Activated CD8-positive, alpha-beta memory T cell treated with anti-CD3 and anti-CD28 coated beads, Interleukin-2, amount 50 U/mL, for 1 hour (primary cell): ENCODE measurements around the gene PMFBP1.

Experiments used
- DNase-seq: peaks from one replicate; pipeline ENCODE4 v3.0.0-alpha.2; 2020; ENCODE audit errors: extremely low read depth

The PMFBP1 gene

GRCh38 chr16:72182976-72183375 lies 11.0 kb upstream of the PMFBP1 start:
- DNase-seq = no peak

- DNase-seq = no peak
Observed at GRCh38 chr16:72179204-72179970, 7.4 kb upstream of the PMFBP1 start.

GRCh38 chr16:72174726-72175125 lies 2.8 kb upstream of the PMFBP1 start:
- DNase-seq = no peak

GRCh38 chr16:72173997-72174396 lies 2.0 kb upstream of the PMFBP1 start:
- DNase-seq = no peak

- DNase-seq = no peak
Observed at GRCh38 chr16:72171236-72171635, 719 bp downstream of the PMFBP1 start.

- DNase-seq = no peak
Observed at GRCh38 chr16:72169708-72170107, 2.2 kb downstream of the PMFBP1 start.

GRCh38 chr16:72168365-72168764 lies 3.6 kb downstream of the PMFBP1 start:
- no peak for DNase-seq

- DNase-seq = no peak
Observed at GRCh38 chr16:72166954-72167561, 4.9 kb downstream of the PMFBP1 start.

GRCh38 chr16:72166151-72166550 lies 5.8 kb downstream of the PMFBP1 start:
- DNase-seq = no peak

GRCh38 chr16:72164691-72165090 lies 7.3 kb downstream of the PMFBP1 start:
- no peak for DNase-seq

- DNase-seq = no peak
Observed at GRCh38 chr16:72162105-72162692, 9.8 kb downstream of the PMFBP1 start.

GRCh38 chr16:72159801-72160200 lies 12.2 kb downstream of the PMFBP1 start:
- no peak for DNase-seq

GRCh38 chr16:72159386-72159785 lies 12.6 kb downstream of the PMFBP1 start:
- DNase-seq = no peak

- no peak for DNase-seq
Observed at GRCh38 chr16:72149676-72150464, 22.1 kb downstream of the PMFBP1 start.

- no peak for DNase-seq
Observed at GRCh38 chr16:72142476-72142875, 29.5 kb downstream of the PMFBP1 start.

- no peak for DNase-seq
Observed at GRCh38 chr16:72139908-72140307, 32.0 kb downstream of the PMFBP1 start.

- no peak for DNase-seq
Observed at GRCh38 chr16:72138064-72138572, 33.8 kb downstream of the PMFBP1 start.

GRCh38 chr16:72137380-72138063 lies 34.4 kb downstream of the PMFBP1 start:
- no peak for DNase-seq

- no peak for DNase-seq
Observed at GRCh38 chr16:72134507-72134906, 37.4 kb downstream of the PMFBP1 start.

GRCh38 chr16:72132726-72133125 lies 39.2 kb downstream of the PMFBP1 start:
- DNase-seq = no peak

GRCh38 chr16:72131036-72131435 lies 40.9 kb downstream of the PMFBP1 start:
- DNase-seq = no peak
